Sigmoid colon (tissue), 4 donors: Measurements from ENCODE around the gene RIPOR3.

ENCODE experiments used
- POLR2AphosphoS5 ChIP-seq, 4 donors: sonication (generic); formaldehyde crosslinking; IDR thresholded peaks; one replicate each; pipeline ENCODE4 v1.6.1; 2017; ENCODE audit warnings: antibody characterized with exemption in 4 of 4
- TF ChIP-seq, protein P1 (sequence below), 4 experiments: fragments of 450-650 bp in 3 of 4; fragments of 200-600 bp in 1 of 4; IDR thresholded peaks; one replicate each; pipeline ENCODE4 v1.5.1; 2016 to 2019; ENCODE audit warnings: antibody characterized with exemption in 4 of 4, mild to moderate bottlenecking in 3 of 4, moderate library complexity in 2 of 4

DNA sequence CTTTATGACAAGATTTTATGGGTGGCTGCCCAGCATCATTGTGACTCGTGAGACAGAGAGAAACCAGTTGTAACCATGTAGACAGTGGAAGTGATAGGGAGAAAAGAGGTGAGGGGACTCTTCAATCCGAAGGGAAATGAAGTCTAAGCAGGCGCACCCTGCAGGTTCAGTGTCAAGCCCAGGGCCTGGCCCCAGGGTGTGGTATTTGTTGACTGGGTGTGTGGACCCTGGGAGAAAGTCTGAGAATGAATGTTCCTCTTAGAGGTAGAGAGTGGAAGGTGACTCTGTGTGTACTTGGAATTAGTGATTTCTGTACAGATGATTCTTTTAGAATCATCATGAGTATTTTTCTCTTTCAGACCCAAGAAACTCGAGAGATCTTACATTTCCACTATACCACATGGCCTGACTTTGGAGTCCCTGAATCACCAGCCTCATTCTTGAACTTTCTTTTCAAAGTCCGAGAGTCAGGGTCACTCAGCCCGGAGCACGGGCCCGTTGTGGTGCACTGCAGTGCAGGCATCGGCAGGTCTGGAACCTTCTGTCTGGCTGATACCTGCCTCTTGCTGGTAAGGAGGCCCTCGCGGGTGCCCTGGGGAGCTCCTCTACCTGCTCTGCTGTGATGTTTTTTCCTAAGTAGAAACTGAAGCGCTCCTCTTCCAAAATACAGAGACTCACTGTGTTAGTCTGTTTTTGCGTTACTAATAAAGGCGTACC lies 113.1 kb downstream of the RIPOR3 start:
- TF ChIP-seq POLR2AphosphoS5 (IDR thresholded peaks at IDR 0.05): peak in 1 of 4 donors; percentile 6
- TF ChIP-seq, protein P1, sequence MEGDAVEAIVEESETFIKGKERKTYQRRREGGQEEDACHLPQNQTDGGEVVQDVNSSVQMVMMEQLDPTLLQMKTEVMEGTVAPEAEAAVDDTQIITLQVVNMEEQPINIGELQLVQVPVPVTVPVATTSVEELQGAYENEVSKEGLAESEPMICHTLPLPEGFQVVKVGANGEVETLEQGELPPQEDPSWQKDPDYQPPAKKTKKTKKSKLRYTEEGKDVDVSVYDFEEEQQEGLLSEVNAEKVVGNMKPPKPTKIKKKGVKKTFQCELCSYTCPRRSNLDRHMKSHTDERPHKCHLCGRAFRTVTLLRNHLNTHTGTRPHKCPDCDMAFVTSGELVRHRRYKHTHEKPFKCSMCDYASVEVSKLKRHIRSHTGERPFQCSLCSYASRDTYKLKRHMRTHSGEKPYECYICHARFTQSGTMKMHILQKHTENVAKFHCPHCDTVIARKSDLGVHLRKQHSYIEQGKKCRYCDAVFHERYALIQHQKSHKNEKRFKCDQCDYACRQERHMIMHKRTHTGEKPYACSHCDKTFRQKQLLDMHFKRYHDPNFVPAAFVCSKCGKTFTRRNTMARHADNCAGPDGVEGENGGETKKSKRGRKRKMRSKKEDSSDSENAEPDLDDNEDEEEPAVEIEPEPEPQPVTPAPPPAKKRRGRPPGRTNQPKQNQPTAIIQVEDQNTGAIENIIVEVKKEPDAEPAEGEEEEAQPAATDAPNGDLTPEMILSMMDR (IDR thresholded peaks at IDR 0.05): no peak
